IPS-18a (cell line): ENCODE data around the gene ADAMTS17.

ENCODE experiments used
- H3K27ac ChIP-seq: one replicate; pipeline ENCODE4 v1.5.1; 2013; ENCODE audit warnings: low read length
- H3K27me3 ChIP-seq: one replicate; pipeline ENCODE4 v1.6.1; 2013; ENCODE audit warnings: mild to moderate bottlenecking, low read length; ENCODE audit not compliant: control insufficient read depth, insufficient read depth
- H3K36me3 ChIP-seq: one replicate; pipeline ENCODE4 v1.6.1; 2013; ENCODE audit warnings: low read depth, low read length; ENCODE audit not compliant: control insufficient read depth
- H3K4me1 ChIP-seq: one replicate; pipeline ENCODE4 v1.6.1; 2013; ENCODE audit warnings: low read depth, low read length; ENCODE audit not compliant: control insufficient read depth
- H3K4me3 ChIP-seq: one replicate; pipeline ENCODE4 v1.5.1; 2013; ENCODE audit warnings: low read length
- H3K9ac ChIP-seq: one replicate; pipeline ENCODE4 v1.6.1; 2013; ENCODE audit warnings: mild to moderate bottlenecking, low read length, moderate library complexity
- H3K9me3 ChIP-seq: one replicate; pipeline ENCODE4 v1.6.1; 2013; ENCODE audit warnings: low read depth, low read length; ENCODE audit not compliant: control insufficient read depth

The ADAMTS17 gene

GRCh38 chr15:100020614-100021013 is 321.2 kb downstream of the ADAMTS17 start:
- H3K27ac ChIP-seq: no peak overlapping the region
- no peak overlapping the region for H3K4me3 ChIP-seq

GRCh38 chr15:100020189-100020588 is 321.6 kb downstream of the ADAMTS17 start:
- no peaks in the 10 kb centered on the region for H3K27me3 ChIP-seq
- H3K4me3 ChIP-seq: no peak overlapping the region
- H3K9ac ChIP-seq: no peak overlapping the region
- no peaks in the 10 kb centered on the region for H3K9me3 ChIP-seq
- no peaks in the 10 kb centered on the region for H3K36me3 ChIP-seq
- H3K4me1 ChIP-seq: peaks cover 3% of the 10 kb centered on the region
- no peak overlapping the region for H3K27ac ChIP-seq

More at GRCh38 chr15:100020614-100021013, 321.2 kb downstream of the ADAMTS17 start:
- Histone ChIP-seq H3K4me1 (peaks cover 3% of the 10 kb centered on the region), H3K27me3 (no peaks in the 10 kb centered on the region), H3K9ac (no peak overlapping the region), H3K9me3 (no peaks in the 10 kb centered on the region), H3K36me3 (no peaks in the 10 kb centered on the region)

- Histone ChIP-seq H3K9me3 (no peaks in the 10 kb centered on the region), H3K4me1 (peaks cover 3% of the 10 kb centered on the region), H3K27ac (no peak overlapping the region), H3K9ac (no peak overlapping the region), H3K27me3 (no peaks in the 10 kb centered on the region), H3K4me3 (no peak overlapping the region), H3K36me3 (no peaks in the 10 kb centered on the region)
These were observed 322.2 kb downstream of the ADAMTS17 start for GRCh38 chr15:100019601-100020000.

GRCh38 chr15:100018191-100018590 is 323.6 kb downstream of the ADAMTS17 start:
- Histone ChIP-seq H3K27me3 (no peaks in the 10 kb centered on the region), H3K9me3 (no peaks in the 10 kb centered on the region), H3K9ac (no peak overlapping the region), H3K36me3 (no peaks in the 10 kb centered on the region), H3K4me1 (peaks cover 3% of the 10 kb centered on the region), H3K4me3 (no peak overlapping the region), H3K27ac (no peak overlapping the region)

- Histone ChIP-seq H3K4me3 (no peak overlapping the region), H3K27ac (no peak overlapping the region), H3K36me3 (no peaks in the 10 kb centered on the region)
These were observed 324.6 kb downstream of the ADAMTS17 start for GRCh38 chr15:100017140-100017539.

GRCh38 chr15:100016632-100017031 is 325.1 kb downstream of the ADAMTS17 start:
- no peak overlapping the region for H3K27ac ChIP-seq

More at GRCh38 chr15:100017140-100017539, 324.6 kb downstream of the ADAMTS17 start:
- Histone ChIP-seq H3K9ac (no peak overlapping the region), H3K27me3 (no peaks in the 10 kb centered on the region), H3K9me3 (no peaks in the 10 kb centered on the region), H3K4me1 (peaks cover 3% of the 10 kb centered on the region)

GRCh38 chr15:100011235-100011634 is 330.5 kb downstream of the ADAMTS17 start:
- Histone ChIP-seq H3K9ac (no peak overlapping the region), H3K4me3 (no peak overlapping the region), H3K9me3 (no peaks in the 10 kb centered on the region), H3K36me3 (no peaks in the 10 kb centered on the region), H3K27me3 (no peaks in the 10 kb centered on the region), H3K27ac (no peak overlapping the region), H3K4me1 (no peaks in the 10 kb centered on the region)

More at GRCh38 chr15:100016632-100017031, 325.1 kb downstream of the ADAMTS17 start:
- Histone ChIP-seq H3K9me3 (no peaks in the 10 kb centered on the region), H3K36me3 (no peaks in the 10 kb centered on the region), H3K4me1 (peaks cover 3% of the 10 kb centered on the region), H3K4me3 (no peak overlapping the region), H3K9ac (no peak overlapping the region), H3K27me3 (no peaks in the 10 kb centered on the region)

GRCh38 chr15:100009372-100009771 is 332.4 kb downstream of the ADAMTS17 start:
- no peak overlapping the region for H3K27ac ChIP-seq
- no peaks in the 10 kb centered on the region for H3K36me3 ChIP-seq
- H3K4me3 ChIP-seq: no peak overlapping the region
- no peak overlapping the region for H3K9ac ChIP-seq
- H3K4me1 ChIP-seq: no peaks in the 10 kb centered on the region
- no peaks in the 10 kb centered on the region for H3K9me3 ChIP-seq
- H3K27me3 ChIP-seq: no peaks in the 10 kb centered on the region

- no peak overlapping the region for H3K9ac ChIP-seq
- H3K27me3 ChIP-seq: no peaks in the 10 kb centered on the region
- H3K27ac ChIP-seq: no peak overlapping the region
- H3K9me3 ChIP-seq: no peaks in the 10 kb centered on the region
- H3K4me1 ChIP-seq: no peaks in the 10 kb centered on the region
- H3K4me3 ChIP-seq: no peak overlapping the region
- no peaks in the 10 kb centered on the region for H3K36me3 ChIP-seq
These were observed 333.5 kb downstream of the ADAMTS17 start for GRCh38 chr15:100008258-100008657.

GRCh38 chr15:100007609-100008008 is 334.2 kb downstream of the ADAMTS17 start:
- no peak overlapping the region for H3K27ac ChIP-seq
- no peaks in the 10 kb centered on the region for H3K36me3 ChIP-seq
- H3K4me1 ChIP-seq: no peaks in the 10 kb centered on the region
- H3K9ac ChIP-seq: no peak overlapping the region
- no peaks in the 10 kb centered on the region for H3K9me3 ChIP-seq
- H3K4me3 ChIP-seq: no peak overlapping the region
- H3K27me3 ChIP-seq: no peaks in the 10 kb centered on the region

GRCh38 chr15:100005715-100006114 is 336.1 kb downstream of the ADAMTS17 start:
- Histone ChIP-seq H3K27me3 (no peaks in the 10 kb centered on the region), H3K36me3 (no peaks in the 10 kb centered on the region), H3K4me1 (no peaks in the 10 kb centered on the region), H3K4me3 (no peak overlapping the region), H3K9ac (no peak overlapping the region), H3K27ac (no peak overlapping the region), H3K9me3 (no peaks in the 10 kb centered on the region)

GRCh38 chr15:100005013-100005412 is 336.8 kb downstream of the ADAMTS17 start:
- no peaks in the 10 kb centered on the region for H3K4me1 ChIP-seq
- H3K9me3 ChIP-seq: no peaks in the 10 kb centered on the region
- H3K4me3 ChIP-seq: no peak overlapping the region
- no peak overlapping the region for H3K27ac ChIP-seq
- no peaks in the 10 kb centered on the region for H3K36me3 ChIP-seq
- no peaks in the 10 kb centered on the region for H3K27me3 ChIP-seq
- H3K9ac ChIP-seq: no peak overlapping the region
